Mesenchymal stem cell (in vitro differentiated cells and primary cell): ENCODE measurements around the gene PKIB.

Experiments
- DNase-seq: peaks from one replicate; pipeline ENCODE4 v3.0.0-alpha.2; 2013
- H2AFZ ChIP-seq: one replicate; pipeline ENCODE4 v1.6.1; 2013; ENCODE audit warnings: low read depth, mild to moderate bottlenecking, control low read depth, inconsistent platforms, low read length, moderate library complexity
- H2AK5ac ChIP-seq: 2 replicates; pipeline ENCODE4 v1.6.1; 2013; ENCODE audit warnings: low read length, moderate library complexity, mild to moderate bottlenecking, inconsistent platforms; ENCODE audit not compliant: severe bottlenecking
- H2BK120ac ChIP-seq: one replicate; pipeline ENCODE4 v1.6.1; 2013; ENCODE audit warnings: low read depth, mild to moderate bottlenecking, inconsistent platforms, low read length, moderate library complexity
- H2BK12ac ChIP-seq, 2 experiments: one replicate each; pipeline ENCODE4 v1.6.1; 2013; ENCODE audit warnings: inconsistent platforms in 2 of 2, low read length in 2 of 2, mild to moderate bottlenecking in 2 of 2, moderate library complexity in 2 of 2, control low read depth in 1 of 2
- H2BK15ac ChIP-seq: one replicate; pipeline ENCODE4 v1.6.1; 2013; ENCODE audit warnings: mild to moderate bottlenecking, low read depth, inconsistent platforms; ENCODE audit not compliant: poor library complexity, severe bottlenecking
- H2BK5ac ChIP-seq: 2 replicates; pipeline ENCODE4 v1.6.1; 2013; ENCODE audit warnings: low read depth, mild to moderate bottlenecking, low read length, control low read depth, inconsistent platforms; ENCODE audit not compliant: poor library complexity, severe bottlenecking
- H3K14ac ChIP-seq, 2 experiments: one replicate each; pipeline ENCODE4 v1.6.1; 2013; ENCODE audit warnings: inconsistent platforms in 2 of 2, low read length in 2 of 2, control low read depth in 1 of 2, mild to moderate bottlenecking in 1 of 2, moderate library complexity in 1 of 2
- H3K18ac ChIP-seq, 2 experiments: one replicate each; pipeline ENCODE4 v1.6.1; 2013; ENCODE audit warnings: inconsistent platforms in 2 of 2, low read length in 2 of 2, control low read depth in 1 of 2, low read depth in 1 of 2, mild to moderate bottlenecking in 1 of 2
- H3K23ac ChIP-seq, 2 experiments: one replicate each; pipeline ENCODE4 v1.6.1; 2013; ENCODE audit warnings: inconsistent platforms in 2 of 2, low read length in 2 of 2, mild to moderate bottlenecking in 2 of 2, moderate library complexity in 2 of 2, control low read depth in 1 of 2
- H3K27ac ChIP-seq: 2 replicates; pipeline ENCODE4 v1.5.1; 2013; ENCODE audit warnings: mild to moderate bottlenecking, moderate library complexity, low read length, control low read depth, inconsistent platforms; ENCODE audit not compliant: poor library complexity, severe bottlenecking
- H3K27me3 ChIP-seq, 2 experiments: 2 replicates each; pipeline versions ENCODE4 v1.6.1 to v1.7.0; 2013; ENCODE audit warnings: low read length in 2 of 2, mild to moderate bottlenecking in 2 of 2, moderate library complexity in 2 of 2, control low read depth in 1 of 2, inconsistent platforms in 1 of 2; ENCODE audit not compliant: control insufficient read depth in 1 of 2, insufficient read depth in 1 of 2
- H3K36me3 ChIP-seq, 2 experiments: 2 replicates each; pipeline versions ENCODE4 v1.6.1 to v1.7.0; 2013; ENCODE audit warnings: low read length in 2 of 2, control low read depth in 1 of 2, inconsistent platforms in 1 of 2, low read depth in 1 of 2, mild to moderate bottlenecking in 1 of 2; ENCODE audit not compliant: insufficient read depth in 2 of 2, control insufficient read depth in 1 of 2
- H3K4ac ChIP-seq, 2 experiments: one replicate each; pipeline ENCODE4 v1.6.1; 2013; ENCODE audit warnings: inconsistent platforms in 2 of 2, low read length in 2 of 2, mild to moderate bottlenecking in 2 of 2, moderate library complexity in 2 of 2, control low read depth in 1 of 2, low read depth in 1 of 2
- H3K4me1 ChIP-seq: 2 replicates; pipeline ENCODE4 v1.6.1; 2013; ENCODE audit warnings: low read depth, low read length, control low read depth; ENCODE audit not compliant: control insufficient read depth, insufficient read depth
- H3K4me2 ChIP-seq: 2 replicates; pipeline ENCODE4 v1.6.1; 2013; ENCODE audit warnings: low read length, mild to moderate bottlenecking, inconsistent platforms; ENCODE audit not compliant: poor library complexity, severe bottlenecking
- H3K4me3 ChIP-seq, 2 experiments: 2 replicates each; pipeline versions ENCODE4 v1.5.1 to v1.7.0; 2013; ENCODE audit warnings: low read length in 2 of 2, mild to moderate bottlenecking in 2 of 2, control low read depth in 1 of 2, low read depth in 1 of 2; ENCODE audit not compliant: insufficient read depth in 1 of 2
- H3K79me1 ChIP-seq: replicated peaks from 2 replicates; pipeline ENCODE4 v1.6.1; 2013; ENCODE audit warnings: mild to moderate bottlenecking, control low read depth, low read length, inconsistent platforms; ENCODE audit not compliant: poor library complexity, severe bottlenecking
- H3K9ac ChIP-seq: 2 replicates; pipeline ENCODE4 v1.7.0; 2013; ENCODE audit warnings: mild to moderate bottlenecking, low read length, moderate library complexity
- H3K9me3 ChIP-seq: 2 replicates; pipeline ENCODE4 v1.7.0; 2013; ENCODE audit warnings: mild to moderate bottlenecking, low read length; ENCODE audit not compliant: control insufficient read depth
- H4K8ac ChIP-seq: one replicate; pipeline ENCODE4 v1.6.1; 2013; ENCODE audit warnings: inconsistent platforms, mild to moderate bottlenecking, low read length, moderate library complexity
- H4K91ac ChIP-seq: one replicate; pipeline ENCODE4 v1.6.1; 2013; ENCODE audit warnings: mild to moderate bottlenecking, low read length, inconsistent platforms
- WGBS: methylation state at CpG from one replicate; pipeline ENCODE4 v1.1.7; 2013; ENCODE audit warnings: mixed read lengths; 5-methylcytosine and 5-hydroxymethylcytosine counted together

PKIB gene

GRCh38 chr6:122754191-122754731 is 144.1 kb downstream of the PKIB start:
- no peak overlapping the region for H3K18ac ChIP-seq
- H3K23ac ChIP-seq: no peak overlapping the region
- H3K4ac ChIP-seq: no peak overlapping the region
- H2BK5ac ChIP-seq: no peak overlapping the region
- no peak overlapping the region for H2AK5ac ChIP-seq
- no peaks in the 10 kb centered on the region for H3K79me1 ChIP-seq
- no peaks in the 10 kb centered on the region for H3K9me3 ChIP-seq
- H3K4me1 ChIP-seq: no peaks in the 10 kb centered on the region
- no peak overlapping the region for H3K4me2 ChIP-seq
- no peak overlapping the region for H3K27ac ChIP-seq
- no peak for DNase-seq
- no peak overlapping the region for H2BK120ac ChIP-seq
- no peak overlapping the region for H3K9ac ChIP-seq
- no peak overlapping the region for H3K14ac ChIP-seq
- H3K27me3 ChIP-seq: no peaks in the 10 kb centered on the region
- H2AFZ ChIP-seq: no peak overlapping the region
- H4K8ac ChIP-seq: no peak overlapping the region
- H3K36me3 ChIP-seq: no peaks in the 10 kb centered on the region
- 86% methylated on average over 5 of the region's 5 CpGs for WGBS
- H3K4me3 ChIP-seq: no peak overlapping the region
- H4K91ac ChIP-seq: no peak overlapping the region
- H2BK12ac ChIP-seq: no peak overlapping the region
- H2BK15ac ChIP-seq: no peak overlapping the region

GRCh38 chr6:122755901-122756300 is 145.7 kb downstream of the PKIB start:
- Histone ChIP-seq H2AK5ac (no peak overlapping the region), H4K8ac (no peak overlapping the region), H3K79me1 (no peaks in the 10 kb centered on the region), H3K4ac (no peak overlapping the region), H3K18ac (no peak overlapping the region), H2BK15ac (no peak overlapping the region), H3K23ac (no peak overlapping the region), H3K9me3 (no peaks in the 10 kb centered on the region), H3K9ac (no peak overlapping the region), H3K27ac (no peak overlapping the region), H3K36me3 (no peaks in the 10 kb centered on the region), H3K4me1 (no peaks in the 10 kb centered on the region), H3K4me2 (no peak overlapping the region), H2AFZ (no peak overlapping the region), H3K14ac (no peak overlapping the region), H3K27me3 (no peaks in the 10 kb centered on the region), H4K91ac (no peak overlapping the region), H2BK120ac (no peak overlapping the region), H3K4me3 (no peak overlapping the region), H2BK12ac (no peak overlapping the region), H2BK5ac (no peak overlapping the region)
- WGBS: 92% methylated on average over 9 of the region's 9 CpGs
- no peak for DNase-seq

GRCh38 chr6:122758927-122759334 is 148.7 kb downstream of the PKIB start:
- Histone ChIP-seq H2BK120ac (no peak overlapping the region), H2BK15ac (no peak overlapping the region), H3K36me3 (no peaks in the 10 kb centered on the region), H3K79me1 (no peaks in the 10 kb centered on the region), H2BK5ac (no peak overlapping the region), H2BK12ac (no peak overlapping the region), H3K4ac (no peak overlapping the region), H3K23ac (no peak overlapping the region), H3K4me1 (no peaks in the 10 kb centered on the region), H2AFZ (no peak overlapping the region), H4K91ac (no peak overlapping the region), H3K27me3 (no peaks in the 10 kb centered on the region), H2AK5ac (no peak overlapping the region), H3K9ac (no peak overlapping the region), H3K4me3 (no peak overlapping the region), H3K27ac (no peak overlapping the region), H3K14ac (no peak overlapping the region), H3K4me2 (no peak overlapping the region), H3K9me3 (no peaks in the 10 kb centered on the region), H4K8ac (no peak overlapping the region), H3K18ac (no peak overlapping the region)
- DNase-seq: no peak
- 80% methylated on average over 1 of the region's 1 CpG for WGBS

GRCh38 chr6:122760330-122760729 is 150.1 kb downstream of the PKIB start:
- Histone ChIP-seq H4K91ac (no peak overlapping the region), H2AK5ac (no peak overlapping the region), H2BK12ac (no peak overlapping the region), H4K8ac (no peak overlapping the region), H2BK5ac (no peak overlapping the region), H3K4me3 (no peak overlapping the region), H3K27ac (no peak overlapping the region), H3K79me1 (no peaks in the 10 kb centered on the region), H2BK15ac (no peak overlapping the region), H3K4ac (no peak overlapping the region), H2BK120ac (no peak overlapping the region), H3K9me3 (no peaks in the 10 kb centered on the region), H3K23ac (no peak overlapping the region), H3K36me3 (no peaks in the 10 kb centered on the region), H3K4me1 (no peaks in the 10 kb centered on the region), H3K4me2 (no peak overlapping the region), H3K14ac (no peak overlapping the region), H2AFZ (no peak overlapping the region), H3K9ac (no peak overlapping the region), H3K27me3 (no peaks in the 10 kb centered on the region), H3K18ac (no peak overlapping the region)
- DNase-seq: no peak
